BE2C (cell line): ENCODE results near the gene FLNA.
A peak's percentile ranks its signal among the peaks of the same experiment; 100 is the strongest.

Source experiments
- DNase-seq: peaks from one replicate; pipeline ENCODE4 v3.0.0-alpha.2; 2020
- H3K27me3 ChIP-seq: fragments of 250-450 bp; sonication (Bioruptor Pico); 2 replicates; pipeline ENCODE4 v1.5.1; 2020; ENCODE audit warnings: mild to moderate bottlenecking
- H3K36me3 ChIP-seq: fragments of 250-450 bp; sonication (Bioruptor Pico); 2 replicates; pipeline ENCODE4 v1.5.1; 2020; ENCODE audit warnings: mild to moderate bottlenecking
- H3K4me1 ChIP-seq: fragments of 250-450 bp; sonication (Bioruptor Pico); 2 replicates; pipeline ENCODE4 v1.5.1; 2020
- H3K4me3 ChIP-seq: 2 replicates; pipeline ENCODE4 v1.5.1; 2011; ENCODE audit warnings: low read depth, low read length
- H3K9me3 ChIP-seq: fragments of 250-450 bp; sonication (Bioruptor Pico); 2 replicates; pipeline ENCODE4 v1.5.1; 2020
- TF ChIP-seq, protein P1 (sequence below): IDR thresholded peaks from 2 replicates; pipeline ENCODE4 v1.5.1; 2012; ENCODE audit warnings: mild to moderate bottlenecking, low read depth, low read length

FLNA gene

DNA sequence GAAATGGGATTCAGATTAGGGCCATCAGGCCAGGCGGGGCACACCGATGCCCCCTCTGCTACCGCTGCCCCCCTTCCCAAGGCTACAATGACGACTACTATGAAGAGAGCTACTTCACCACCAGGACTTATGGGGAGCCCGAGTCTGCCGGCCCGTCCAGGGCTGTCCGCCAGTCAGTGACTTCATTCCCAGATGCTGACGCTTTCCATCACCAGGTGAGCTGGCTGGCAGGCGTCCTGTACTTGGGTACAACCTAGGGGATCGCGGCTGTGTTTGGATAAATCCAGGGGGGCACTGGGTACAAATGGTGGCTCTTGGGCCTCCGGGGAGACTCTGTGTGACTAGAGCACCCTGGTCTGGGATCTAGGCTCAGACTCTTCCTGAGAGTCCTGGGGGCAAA, 5.7 kb upstream of the FLNA start:
- DNase-seq: no peak
- no peaks in the 10 kb centered on the region for H3K9me3 ChIP-seq
- no peaks in the 10 kb centered on the region for H3K27me3 ChIP-seq
- TF ChIP-seq, protein P1, sequence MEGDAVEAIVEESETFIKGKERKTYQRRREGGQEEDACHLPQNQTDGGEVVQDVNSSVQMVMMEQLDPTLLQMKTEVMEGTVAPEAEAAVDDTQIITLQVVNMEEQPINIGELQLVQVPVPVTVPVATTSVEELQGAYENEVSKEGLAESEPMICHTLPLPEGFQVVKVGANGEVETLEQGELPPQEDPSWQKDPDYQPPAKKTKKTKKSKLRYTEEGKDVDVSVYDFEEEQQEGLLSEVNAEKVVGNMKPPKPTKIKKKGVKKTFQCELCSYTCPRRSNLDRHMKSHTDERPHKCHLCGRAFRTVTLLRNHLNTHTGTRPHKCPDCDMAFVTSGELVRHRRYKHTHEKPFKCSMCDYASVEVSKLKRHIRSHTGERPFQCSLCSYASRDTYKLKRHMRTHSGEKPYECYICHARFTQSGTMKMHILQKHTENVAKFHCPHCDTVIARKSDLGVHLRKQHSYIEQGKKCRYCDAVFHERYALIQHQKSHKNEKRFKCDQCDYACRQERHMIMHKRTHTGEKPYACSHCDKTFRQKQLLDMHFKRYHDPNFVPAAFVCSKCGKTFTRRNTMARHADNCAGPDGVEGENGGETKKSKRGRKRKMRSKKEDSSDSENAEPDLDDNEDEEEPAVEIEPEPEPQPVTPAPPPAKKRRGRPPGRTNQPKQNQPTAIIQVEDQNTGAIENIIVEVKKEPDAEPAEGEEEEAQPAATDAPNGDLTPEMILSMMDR: no peak
- H3K36me3 ChIP-seq: peaks cover 3% of the 10 kb centered on the region; the same call in 1 of the 2 replicates
- H3K4me3 ChIP-seq: peak overlapping the region; percentile 80
- no peaks in the 10 kb centered on the region for H3K4me1 ChIP-seq

- TF ChIP-seq, protein P1: no peak
- Histone ChIP-seq H3K4me3 (peak overlapping the region; percentile 80), H3K9me3 (no peaks in the 10 kb centered on the region), H3K36me3 (peaks cover 3% of the 10 kb centered on the region; the same call in 1 of the 2 replicates), H3K4me1 (no peaks in the 10 kb centered on the region), H3K27me3 (no peaks in the 10 kb centered on the region)
- DNase-seq: no peak
Measured at GRCh38 chrX:154379569-154379951, 5.1 kb upstream of the FLNA start.

GRCh38 chrX:154378799-154379568, 4.5 kb upstream of the FLNA start, which contains the start of gene EMD:
EMD (plus strand) TSS chrX:154379295; CDS start chrX:154379485, 190 bp downstream.
- Histone ChIP-seq H3K36me3 (peaks cover 3% of the 10 kb centered on the region; the same call in 1 of the 2 replicates), H3K4me1 (no peaks in the 10 kb centered on the region), H3K9me3 (no peaks in the 10 kb centered on the region), H3K27me3 (no peaks in the 10 kb centered on the region), H3K4me3 (peak within 1 kb of the TSS; percentile 80)
- peak; percentile 98 for DNase-seq
- TF ChIP-seq, protein P1: no peak

DNA sequence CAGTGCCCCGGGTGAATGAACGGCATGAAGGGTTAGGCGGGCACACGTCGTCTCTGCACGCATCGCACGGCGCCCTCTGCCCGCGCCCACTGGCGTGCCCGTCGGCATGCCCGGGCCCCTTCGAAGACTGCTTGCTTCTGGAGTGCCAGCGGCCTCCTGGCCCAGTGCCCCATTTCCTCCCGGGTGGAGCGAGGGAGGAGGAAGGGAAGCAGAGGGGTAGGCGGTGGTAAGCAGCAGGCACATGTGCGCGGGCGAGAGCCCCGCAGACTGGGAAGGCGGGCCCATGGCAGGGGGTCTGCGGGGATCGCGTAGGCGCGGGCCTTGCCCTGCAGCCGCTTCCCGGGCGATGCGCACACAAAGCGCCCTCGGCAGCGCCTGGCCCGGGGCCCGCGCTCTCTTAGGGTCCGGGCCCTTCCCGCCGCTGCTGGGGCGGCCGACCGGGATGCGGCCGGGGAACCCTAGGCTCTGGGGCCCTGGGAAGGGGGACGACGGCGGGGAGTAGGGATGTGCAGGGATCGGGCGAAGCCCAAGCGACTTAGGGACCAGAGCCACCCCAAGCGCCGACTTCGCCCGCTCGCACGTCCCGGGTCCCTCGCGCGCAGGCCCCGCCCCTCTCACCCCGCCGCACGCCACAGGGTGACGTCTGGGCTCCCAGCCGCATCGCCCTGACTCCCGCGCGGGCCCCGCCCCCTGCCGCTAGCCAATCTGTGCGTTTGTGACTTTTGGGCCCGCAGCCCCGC, 3.8 kb upstream of the FLNA start:
- Histone ChIP-seq H3K36me3 (peaks cover 3% of the 10 kb centered on the region; the same call in 1 of the 2 replicates), H3K9me3 (no peaks in the 10 kb centered on the region), H3K4me1 (no peaks in the 10 kb centered on the region), H3K4me3 (peak overlapping the region; percentile 52), H3K27me3 (no peaks in the 10 kb centered on the region)
- DNase-seq: peak; percentile 48
- TF ChIP-seq, protein P1: no peak

- TF ChIP-seq, protein P1: no peak
- Histone ChIP-seq H3K4me3 (no peak overlapping the region), H3K4me1 (no peaks in the 10 kb centered on the region), H3K36me3 (peaks cover 3% of the 10 kb centered on the region; the same call in 1 of the 2 replicates), H3K27me3 (no peaks in the 10 kb centered on the region), H3K9me3 (no peaks in the 10 kb centered on the region)
- DNase-seq: no peak
Measured at GRCh38 chrX:154376774-154377173, 2.3 kb upstream of the FLNA start.

- DNase-seq: no peak
- H3K27me3 ChIP-seq: no peaks in the 10 kb centered on the region
- no peaks in the 10 kb centered on the region for H3K4me1 ChIP-seq
- no peaks in the 10 kb centered on the region for H3K9me3 ChIP-seq
- no peak overlapping the region for H3K4me3 ChIP-seq
- TF ChIP-seq, protein P1: no peak
- no peaks in the 10 kb centered on the region for H3K36me3 ChIP-seq
Measured at GRCh38 chrX:154375156-154375504, 696 bp upstream of the FLNA start.
